GM12875 (cell line): ENCODE measurements around the gene TERB1.

ENCODE experiments used
- H3K4me3 ChIP-seq: one replicate; pipeline ENCODE4 v1.5.1; 2011; ENCODE audit warnings: low read depth, low read length, control low read depth
- TF ChIP-seq, protein P1 (sequence below): IDR thresholded peaks from 2 replicates; pipeline ENCODE4 v1.5.1; 2011; ENCODE audit warnings: low read depth, mild to moderate bottlenecking, control low read depth, inconsistent platforms, low read length, moderate library complexity, borderline replicate concordance; ENCODE audit not compliant: insufficient read depth

Gene TERB1

DNA sequence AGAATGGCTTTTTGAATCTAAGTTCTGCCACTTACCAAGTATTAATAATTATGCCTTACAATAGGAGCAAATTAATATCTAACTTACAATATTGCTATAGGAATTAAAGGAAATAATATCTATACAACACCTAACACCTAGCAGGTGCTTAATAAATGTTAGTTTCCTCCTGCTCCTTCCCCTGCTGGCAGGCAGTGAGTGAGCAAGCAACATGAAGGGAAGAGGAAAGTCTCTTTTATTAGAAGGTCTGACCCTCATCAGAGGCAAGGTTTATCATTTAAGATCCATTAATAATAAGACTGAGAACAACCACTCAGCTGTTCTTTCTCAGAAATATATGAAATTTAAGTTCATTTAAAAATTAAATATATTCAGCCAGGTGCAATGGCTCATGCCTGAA, 43.3 kb downstream of the TERB1 start:
- TF ChIP-seq, protein P1, sequence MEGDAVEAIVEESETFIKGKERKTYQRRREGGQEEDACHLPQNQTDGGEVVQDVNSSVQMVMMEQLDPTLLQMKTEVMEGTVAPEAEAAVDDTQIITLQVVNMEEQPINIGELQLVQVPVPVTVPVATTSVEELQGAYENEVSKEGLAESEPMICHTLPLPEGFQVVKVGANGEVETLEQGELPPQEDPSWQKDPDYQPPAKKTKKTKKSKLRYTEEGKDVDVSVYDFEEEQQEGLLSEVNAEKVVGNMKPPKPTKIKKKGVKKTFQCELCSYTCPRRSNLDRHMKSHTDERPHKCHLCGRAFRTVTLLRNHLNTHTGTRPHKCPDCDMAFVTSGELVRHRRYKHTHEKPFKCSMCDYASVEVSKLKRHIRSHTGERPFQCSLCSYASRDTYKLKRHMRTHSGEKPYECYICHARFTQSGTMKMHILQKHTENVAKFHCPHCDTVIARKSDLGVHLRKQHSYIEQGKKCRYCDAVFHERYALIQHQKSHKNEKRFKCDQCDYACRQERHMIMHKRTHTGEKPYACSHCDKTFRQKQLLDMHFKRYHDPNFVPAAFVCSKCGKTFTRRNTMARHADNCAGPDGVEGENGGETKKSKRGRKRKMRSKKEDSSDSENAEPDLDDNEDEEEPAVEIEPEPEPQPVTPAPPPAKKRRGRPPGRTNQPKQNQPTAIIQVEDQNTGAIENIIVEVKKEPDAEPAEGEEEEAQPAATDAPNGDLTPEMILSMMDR = no peak
- no peak overlapping the region for H3K4me3 ChIP-seq

- H3K4me3 ChIP-seq = no peak overlapping the region
- TF ChIP-seq, protein P1 = no peak
Measured at GRCh38 chr16:66754819-66755218, 46.6 kb downstream of the TERB1 start.

- TF ChIP-seq, protein P1 = no peak
- H3K4me3 ChIP-seq = no peak overlapping the region
Measured at GRCh38 chr16:66754211-66754610, 47.2 kb downstream of the TERB1 start.

DNA sequence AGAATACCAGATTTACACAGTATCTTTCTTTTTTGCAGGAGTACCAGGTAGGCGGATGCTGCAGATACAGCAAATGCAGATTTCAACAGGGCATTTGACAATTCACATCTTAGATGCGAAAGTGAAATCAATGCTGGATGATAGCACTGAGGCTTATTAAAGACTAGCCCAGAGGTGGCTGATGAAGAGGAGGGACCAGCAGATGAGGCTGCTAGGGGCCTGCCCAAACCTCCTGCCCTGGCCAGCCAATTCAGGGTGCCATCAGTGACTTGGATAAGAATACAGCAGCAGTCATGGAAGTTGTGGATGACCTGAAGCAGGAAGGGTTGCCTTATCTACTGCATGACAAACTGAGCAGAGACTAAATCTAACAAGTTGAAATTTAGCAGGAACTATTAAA, 48.4 kb downstream of the TERB1 start:
- no peak overlapping the region for H3K4me3 ChIP-seq

GRCh38 chr16:66752379-66752778, 49.0 kb downstream of the TERB1 start:
- no peak overlapping the region for H3K4me3 ChIP-seq
- TF ChIP-seq, protein P1 = no peak

More for the DNA sequence above, 48.4 kb downstream of the TERB1 start:
- TF ChIP-seq, protein P1 = no peak

DNA sequence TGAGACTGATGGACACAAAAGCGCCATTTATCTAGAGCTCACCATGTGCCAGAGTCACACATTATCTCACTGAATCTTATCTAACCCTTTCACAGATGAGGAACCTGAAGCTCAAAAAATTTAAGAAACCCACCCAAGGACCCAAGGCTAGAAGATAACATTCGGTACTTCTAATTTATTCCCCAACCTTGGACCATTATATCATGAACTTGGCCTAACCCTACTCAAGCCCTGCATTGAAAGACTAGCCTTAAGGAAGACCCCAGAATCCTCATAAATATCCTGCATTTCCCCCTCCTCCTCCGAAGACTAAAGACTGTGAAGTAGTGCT, 49.4 kb downstream of the TERB1 start:
- H3K4me3 ChIP-seq = no peak overlapping the region
- TF ChIP-seq, protein P1 = no peak

DNA sequence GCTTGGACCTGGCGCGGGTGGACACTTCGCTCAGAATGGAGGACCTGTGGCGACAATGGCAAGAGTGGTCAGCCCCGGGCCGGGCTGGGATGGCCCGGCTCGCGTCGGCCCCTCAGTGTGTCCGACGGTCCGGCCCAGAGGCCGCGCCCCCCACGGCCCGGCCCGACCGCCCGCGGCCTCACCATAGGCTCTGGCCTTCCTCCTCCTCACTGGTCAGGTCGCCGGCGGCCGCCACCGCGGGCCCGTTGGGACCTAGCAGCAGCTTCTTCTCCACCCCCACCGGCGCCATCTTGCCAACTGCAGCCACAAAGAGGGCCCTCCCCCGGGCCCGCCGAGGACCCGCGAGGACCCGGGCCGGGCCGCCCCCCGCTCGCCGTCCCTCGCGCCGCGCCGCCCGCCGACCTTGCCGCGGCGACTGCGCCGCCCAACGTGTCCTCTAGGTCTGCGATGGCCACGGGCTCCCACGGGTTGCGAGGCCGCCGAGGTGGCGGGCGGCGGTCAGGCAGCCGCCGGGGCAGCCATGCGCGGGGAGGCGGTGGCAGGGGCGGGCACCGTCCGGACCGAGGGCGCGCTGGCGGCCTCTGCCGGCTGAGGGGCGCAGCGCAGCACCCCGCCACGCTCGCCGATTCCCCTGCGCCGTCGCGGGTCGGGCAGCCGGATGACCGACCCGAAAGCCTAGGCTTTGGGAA, 49.9 kb downstream of the TERB1 start, which contains the start of gene DYNC1LI2:
DYNC1LI2 (minus strand) TSS at position 307 of the 689 bp plus-strand sequence; CDS start at position 289, 18 bp downstream.
- TF ChIP-seq, protein P1 = peak; percentile 93
- H3K4me3 ChIP-seq = peak within 1 kb of the TSS; percentile 91
